Brain microvascular endothelial cell (primary cell): ENCODE measurements around the gene SH3TC2.
"Not testable (repeated sequence)": the region's sequence is repeated elsewhere in the genome, so short reads cannot be mapped to it uniquely, and the experiment has no call there.

ENCODE experiments used
- DNase-seq: peaks from one replicate; pipeline ENCODE4 v3.0.0-alpha.2; 2020
- H3K27ac ChIP-seq: fragments of 250-450 bp; sonication (Bioruptor Pico); 2 replicates; pipeline ENCODE4 v1.5.1; 2020; ENCODE audit warnings: mild to moderate bottlenecking, moderate library complexity
- H3K27me3 ChIP-seq: fragments of 250-450 bp; sonication (Bioruptor Pico); replicated peaks from 2 replicates; pipeline ENCODE4 v1.5.1; 2020; ENCODE audit warnings: mild to moderate bottlenecking
- H3K36me3 ChIP-seq: fragments of 250-450 bp; sonication (Bioruptor Pico); replicated peaks from 2 replicates; pipeline ENCODE4 v1.5.1; 2020; ENCODE audit warnings: mild to moderate bottlenecking
- H3K4me3 ChIP-seq: 2 replicates; pipeline ENCODE4 v1.5.1; 2011; ENCODE audit warnings: low read depth, mild to moderate bottlenecking, control low read depth, low read length, moderate library complexity
- CTCF ChIP-seq: IDR thresholded peaks from 2 replicates; pipeline ENCODE4 v1.5.1; 2011; ENCODE audit warnings: low read depth, mild to moderate bottlenecking, moderate library complexity, low read length, control low read depth, inconsistent platforms; ENCODE audit errors: missing control alignments
- in situ Hi-C: cut with HindIII; loops from 2 replicates; pipeline ENCODE4 v1.10.0; 2017; ENCODE audit warnings: low sequenced_read_pairs, low pct_ligation_motif_present

Gene SH3TC2

DNA sequence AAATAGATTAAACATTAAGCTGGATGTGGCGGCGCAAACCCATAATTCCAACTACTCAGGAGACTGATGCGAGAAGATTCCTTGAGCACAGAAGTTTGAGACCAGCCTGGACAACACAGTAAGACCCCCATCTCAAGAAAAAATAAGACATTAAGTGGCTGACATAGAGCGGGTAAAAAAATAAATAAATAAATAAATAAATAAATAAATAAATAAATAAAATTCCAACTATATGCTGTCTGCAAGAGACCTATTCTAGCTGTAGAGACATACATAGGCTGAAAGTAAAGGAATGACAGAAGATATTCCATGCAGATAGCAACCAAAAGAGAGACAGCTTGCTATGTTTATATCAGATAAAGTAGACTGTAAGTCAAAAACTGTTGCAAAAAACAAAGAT is 17.4 kb upstream of the SH3TC2 start:
- H3K27me3 ChIP-seq, result no peaks in the 10 kb centered on the region
- no peak overlapping the region for H3K4me3 ChIP-seq
- H3K27ac ChIP-seq, result no peak overlapping the region
- no peak for DNase-seq
- no peaks in the 10 kb centered on the region for H3K36me3 ChIP-seq
- no peak for TF ChIP-seq CTCF
- in situ Hi-C loops, result no loop called here

GRCh38 chr5:149079883-149080282 is 17.0 kb upstream of the SH3TC2 start:
- no peak overlapping the region for H3K4me3 ChIP-seq
- TF ChIP-seq CTCF, result no peak
- DNase-seq, result no peak
- in situ Hi-C loops, result no loop called here
- H3K27ac ChIP-seq, result no peak overlapping the region
- H3K36me3 ChIP-seq, result no peaks in the 10 kb centered on the region
- H3K27me3 ChIP-seq, result no peaks in the 10 kb centered on the region

DNA sequence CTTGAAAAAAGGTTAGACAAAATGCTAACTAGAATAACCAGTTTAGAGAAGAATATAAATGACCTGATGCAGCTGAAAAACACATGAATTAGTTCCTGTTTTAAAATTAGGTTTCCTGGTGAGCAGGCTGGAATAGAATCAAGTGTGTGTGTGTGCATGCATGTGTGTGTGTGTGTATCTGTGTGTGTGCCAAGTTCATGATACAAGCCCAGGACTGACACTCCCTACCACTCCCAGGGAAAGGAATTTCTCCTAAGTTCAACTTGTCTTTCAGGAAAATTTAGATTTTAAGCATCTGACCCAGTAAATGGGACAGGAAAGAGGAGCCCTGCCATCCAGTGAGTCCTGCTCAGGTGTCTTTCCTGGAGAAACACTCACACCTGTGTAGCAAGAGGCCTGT is 11.2 kb upstream of the SH3TC2 start:
- DNase-seq, H3K4me3 ChIP-seq, H3K27me3 ChIP-seq, H3K27ac ChIP-seq, in situ Hi-C loops, H3K36me3 ChIP-seq: not testable (repeated sequence)

GRCh38 chr5:149073213-149073612 is 10.4 kb upstream of the SH3TC2 start:
- Histone ChIP-seq H3K4me3 (no peak overlapping the region), H3K27me3 (no peaks in the 10 kb centered on the region), H3K27ac (no peak overlapping the region), H3K36me3 (no peaks in the 10 kb centered on the region)
- in situ Hi-C loops, result no loop called here
- DNase-seq, result no peak
- no peak for TF ChIP-seq CTCF

- no peak for TF ChIP-seq CTCF
- H3K27me3 ChIP-seq, result no peaks in the 10 kb centered on the region
- DNase-seq, result no peak
- in situ Hi-C loops, result no loop called here
- H3K36me3 ChIP-seq, result no peaks in the 10 kb centered on the region
- H3K27ac ChIP-seq, result no peak overlapping the region
- no peak overlapping the region for H3K4me3 ChIP-seq
Observed at GRCh38 chr5:149072791-149073190, 9.9 kb upstream of the SH3TC2 start.

GRCh38 chr5:149072376-149072775 is 9.5 kb upstream of the SH3TC2 start:
- no peaks in the 10 kb centered on the region for H3K27me3 ChIP-seq
- no peak for TF ChIP-seq CTCF
- in situ Hi-C loops, result no loop called here
- no peak overlapping the region for H3K4me3 ChIP-seq
- no peaks in the 10 kb centered on the region for H3K36me3 ChIP-seq
- no peak overlapping the region for H3K27ac ChIP-seq
- DNase-seq, result no peak
